ENCODE measurements around the gene AP2A2. TPM values are rescaled to one million over a fixed set of nuclear protein-coding genes. Genes with fewer than 3 reads are reported as not detected.

AP2A2 gene
- total RNA-seq, 1 experiment from 2014 or later: 123 TPM

DNA sequence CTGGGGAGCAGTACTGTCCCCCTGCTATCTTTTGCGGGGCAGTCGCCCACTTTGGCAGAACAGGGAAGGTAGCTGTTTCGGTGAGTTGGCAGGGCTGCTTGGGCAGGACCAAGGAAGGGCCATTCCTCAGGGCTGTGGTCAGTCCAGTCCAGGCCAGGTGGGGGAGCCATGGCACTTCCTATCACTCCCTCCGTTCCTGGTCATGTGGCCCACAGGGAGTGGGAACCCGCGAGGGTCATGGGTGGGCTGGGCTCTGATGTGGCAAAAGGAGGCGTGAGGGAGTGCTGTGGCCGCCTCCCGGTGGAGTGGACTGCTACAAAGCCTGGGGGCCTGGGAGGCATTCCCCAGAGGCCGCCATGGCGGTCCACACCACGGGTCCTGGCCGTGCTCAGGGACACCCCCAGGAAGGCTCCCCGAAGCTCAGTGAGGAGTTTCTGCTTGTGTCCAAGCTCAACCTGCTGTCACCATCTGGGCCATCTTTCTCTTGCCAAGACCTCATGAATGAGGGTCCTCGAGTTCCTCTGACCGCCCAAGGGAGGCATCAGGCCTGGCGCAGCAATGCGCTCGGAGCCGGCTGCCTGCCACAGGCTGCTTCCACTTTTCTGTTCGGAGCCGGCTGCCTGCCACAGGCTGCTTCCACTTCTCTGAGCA lies 27.0 kb upstream of the AP2A2 start:
- no peaks in the 10 kb centered on the region; the same call in 1 of the 2 replicates for H3K4me1 ChIP-seq (ENCODE audit: control insufficient read depth, insufficient read depth, low read length)
- TF ChIP-seq POLR2AphosphoS5 (IDR thresholded peaks at IDR 0.05; ENCODE audit: low read depth, low read length): no peak
- no peak for TF ChIP-seq TCF7L2 (IDR thresholded peaks at IDR 0.05; ENCODE audit: low read depth, low read length)
- no peak for TF ChIP-seq SIN3A (IDR thresholded peaks at IDR 0.05; ENCODE audit: borderline replicate concordance, insufficient read depth, low read depth, low read length)
- TF ChIP-seq, protein P1, sequence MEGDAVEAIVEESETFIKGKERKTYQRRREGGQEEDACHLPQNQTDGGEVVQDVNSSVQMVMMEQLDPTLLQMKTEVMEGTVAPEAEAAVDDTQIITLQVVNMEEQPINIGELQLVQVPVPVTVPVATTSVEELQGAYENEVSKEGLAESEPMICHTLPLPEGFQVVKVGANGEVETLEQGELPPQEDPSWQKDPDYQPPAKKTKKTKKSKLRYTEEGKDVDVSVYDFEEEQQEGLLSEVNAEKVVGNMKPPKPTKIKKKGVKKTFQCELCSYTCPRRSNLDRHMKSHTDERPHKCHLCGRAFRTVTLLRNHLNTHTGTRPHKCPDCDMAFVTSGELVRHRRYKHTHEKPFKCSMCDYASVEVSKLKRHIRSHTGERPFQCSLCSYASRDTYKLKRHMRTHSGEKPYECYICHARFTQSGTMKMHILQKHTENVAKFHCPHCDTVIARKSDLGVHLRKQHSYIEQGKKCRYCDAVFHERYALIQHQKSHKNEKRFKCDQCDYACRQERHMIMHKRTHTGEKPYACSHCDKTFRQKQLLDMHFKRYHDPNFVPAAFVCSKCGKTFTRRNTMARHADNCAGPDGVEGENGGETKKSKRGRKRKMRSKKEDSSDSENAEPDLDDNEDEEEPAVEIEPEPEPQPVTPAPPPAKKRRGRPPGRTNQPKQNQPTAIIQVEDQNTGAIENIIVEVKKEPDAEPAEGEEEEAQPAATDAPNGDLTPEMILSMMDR (IDR thresholded peaks at IDR 0.05): no peak
- TF ChIP-seq REST (IDR thresholded peaks at IDR 0.05; ENCODE audit: insufficient read depth in 1 of 2, low read depth in 2 of 2, low read length in 1 of 2): no peak
- in situ Hi-C loops (cut with HindIII; ENCODE audit: low pct_unique_long_range_greater_than_20kb, low sequenced_read_pairs): no loop called here
- DNase-seq (ENCODE audit: low read depth, low spot score) (no peak), ATAC-seq (peak; percentile 75)
- no peak overlapping the region for H3K4me3 ChIP-seq (ENCODE audit: low read depth in 2 of 2, low read length in 2 of 2)
- POLR2A ChIA-PET: interaction anchor here (0.8 kb wide), 1 partner anchor 32 kb away, joined by 4 read pairs; no protein-coding TSS in a partner anchor
- no peaks in the 10 kb centered on the region for H3K9me3 ChIP-seq (ENCODE audit: control insufficient read depth, insufficient read depth, low read depth, low read length)
- no peak overlapping the region for H3K27ac ChIP-seq (ENCODE audit: low read length)
- H3K36me3 ChIP-seq (ENCODE audit: control insufficient read depth, insufficient read depth, low read length): peaks cover 10% of the 10 kb centered on the region; the same call in 1 of the 2 replicates
- H3K27me3 ChIP-seq (ENCODE audit: control insufficient read depth, insufficient read depth, low read length): no peaks in the 10 kb centered on the region
- BruUV-seq (replicated peaks): no TSS peak
- intact Hi-C loops (cut with micrococcal nuclease; ENCODE audit: unreplicated experiment): no loop called here
- CTCF ChIA-PET: interaction anchor here (0.7 to 0.9 kb wide), 6 partner anchors 12 to 169 kb away, joined by 3 to 7 read pairs (median 4); partner anchors contain the start of gene CHID1

GRCh38 chr11:899724-900123 lies 25.9 kb upstream of the AP2A2 start:
- in situ Hi-C loops (cut with HindIII; ENCODE audit: low pct_unique_long_range_greater_than_20kb, low sequenced_read_pairs): no loop called here
- no peaks in the 10 kb centered on the region for H3K27me3 ChIP-seq (ENCODE audit: control insufficient read depth, insufficient read depth, low read length)
- BruUV-seq (replicated peaks): no TSS peak

More at GRCh38 chr11:899724-900123, 25.9 kb upstream of the AP2A2 start:
- Histone ChIP-seq H3K4me1 (ENCODE audit: control insufficient read depth, insufficient read depth, low read length) (no peaks in the 10 kb centered on the region), H3K36me3 (ENCODE audit: control insufficient read depth, insufficient read depth, low read length) (peaks cover 10% of the 10 kb centered on the region; the same call in 1 of the 2 replicates), H3K9me3 (ENCODE audit: control insufficient read depth, insufficient read depth, low read depth, low read length) (no peaks in the 10 kb centered on the region), H3K27ac (ENCODE audit: low read length) (no peak overlapping the region), H3K4me3 (ENCODE audit: low read depth in 2 of 2, low read length in 2 of 2) (no peak overlapping the region)
- POLR2A ChIA-PET: no interaction called here
- ATAC-seq (no peak), DNase-seq (ENCODE audit: low read depth, low spot score) (no peak)
- CTCF ChIA-PET: interaction anchor here (0.6 kb wide), 1 partner anchor 75 kb away, joined by 3 read pairs; no protein-coding TSS in a partner anchor
- intact Hi-C loops (cut with micrococcal nuclease; ENCODE audit: unreplicated experiment): no loop called here
- TF ChIP-seq TCF7L2 (IDR thresholded peaks at IDR 0.05; ENCODE audit: low read depth, low read length) (no peak), SIN3A (IDR thresholded peaks at IDR 0.05; ENCODE audit: borderline replicate concordance, insufficient read depth, low read depth, low read length) (no peak), POLR2AphosphoS5 (IDR thresholded peaks at IDR 0.05; ENCODE audit: low read depth, low read length) (no peak), REST (IDR thresholded peaks at IDR 0.05; ENCODE audit: insufficient read depth in 1 of 2, low read depth in 2 of 2, low read length in 1 of 2) (no peak)
- TF ChIP-seq, protein P1 (IDR thresholded peaks at IDR 0.05): no peak
